Transverse colon (tissue), 4 donors: ENCODE data around the gene UNK.

ENCODE experiments used
- CTCF ChIP-seq, 5 experiments: fragments of 200-600 bp in 3 of 5; fragments of 450-650 bp in 2 of 5; sonication (generic) in 3 of 5; IDR thresholded peaks; 1 replicate in 2 of 5; 2 replicates in 3 of 5; pipeline ENCODE4 v1.5.1; 2016 to 2017; ENCODE audit warnings: antibody characterized with exemption in 5 of 5, inconsistent platforms in 3 of 5, mild to moderate bottlenecking in 2 of 5, moderate library complexity in 1 of 5
- EP300 ChIP-seq: sonication (generic); formaldehyde crosslinking; IDR thresholded peaks from one replicate; pipeline ENCODE4 v1.6.1; 2017; ENCODE audit warnings: antibody characterized with exemption, low read depth
- POLR2AphosphoS5 ChIP-seq, 3 donors: sonication (generic); formaldehyde crosslinking; IDR thresholded peaks; one replicate each; pipeline ENCODE4 v1.6.1; 2016; ENCODE audit warnings: antibody characterized with exemption in 3 of 3

- TF ChIP-seq CTCF (IDR thresholded peaks at IDR 0.05) (no peak), EP300 (no peak), POLR2AphosphoS5 (IDR thresholded peaks at IDR 0.05) (no peak)
These were observed 45.1 kb downstream of the UNK start for GRCh38 chr17:75829747-75830146.
